ENCODE data around the gene RERGL. TPM values are rescaled to one million over a fixed set of nuclear protein-coding genes. Genes with fewer than 3 reads are reported as not detected.

RERGL gene
- total RNA-seq, 1 experiment from 2014 or later, result not detected

- Histone ChIP-seq H4K20me1 (ENCODE audit: control insufficient read depth, insufficient read depth, insufficient read length) (no peaks in the 10 kb centered on the region), H3T11ph (ENCODE audit: low read length) (no peak overlapping the region), H2BK20ac (ENCODE audit: low read depth, low read length, poor library complexity, severe bottlenecking) (no peak overlapping the region), H2BK12ac (ENCODE audit: insufficient read length, low read depth, low read length) (no peak overlapping the region), H2AK5ac (ENCODE audit: insufficient read length, low read length) (no peak overlapping the region), H2BK120ac (ENCODE audit: low read depth, low read length, poor library complexity, severe bottlenecking) (no peak overlapping the region), H3K14ac (ENCODE audit: insufficient read depth, low read length) (no peak overlapping the region), H4K8ac (replicated peaks; ENCODE audit: insufficient read length, low read depth, low read length) (no peak overlapping the region), H4K5ac (ENCODE audit: insufficient read length, low read depth, low read length) (no peak overlapping the region), H3K9me3 (ENCODE audit: control insufficient read depth, low read depth, low read length) (no peaks in the 10 kb centered on the region), H3K4me2 (ENCODE audit: insufficient read depth, insufficient read length, low read length) (no peak overlapping the region), H2AFZ (ENCODE audit: low read length) (no peak overlapping the region), H2BK5ac (ENCODE audit: insufficient read length, low read length) (no peak overlapping the region), H3K27ac (ENCODE audit: insufficient read length, low read depth, low read length) (no peak overlapping the region), H3K79me2 (ENCODE audit: insufficient read depth, low read length) (no peaks in the 10 kb centered on the region), H3K79me1 (ENCODE audit: insufficient read depth, low read depth, low read length, poor library complexity, severe bottlenecking) (no peaks in the 10 kb centered on the region), H3K27me3 (ENCODE audit: insufficient read depth, low read length) (no peaks in the 10 kb centered on the region), H3K9ac (ENCODE audit: extremely low read depth, insufficient read length, low read length) (no peak overlapping the region), H3K23me2 (ENCODE audit: insufficient read length, low read depth, low read length, poor library complexity, severe bottlenecking) (no peaks in the 10 kb centered on the region), H3K23ac (ENCODE audit: insufficient read length, low read depth, low read length) (no peak overlapping the region), H3K4me1 (ENCODE audit: insufficient read depth, low read length) (no peaks in the 10 kb centered on the region), H3K56ac (ENCODE audit: insufficient read length, low read depth, low read length) (no peak overlapping the region), H4K91ac (ENCODE audit: insufficient read length, low read depth, low read length) (no peak overlapping the region), H3K18ac (ENCODE audit: insufficient read length, low read depth, low read length) (no peak overlapping the region), H2BK15ac (ENCODE audit: low read depth, low read length) (no peak overlapping the region), H3K4ac (ENCODE audit: low read depth, low read length) (no peak overlapping the region)
- Mint-ChIP-seq H3K27ac (no peak overlapping the region), H3K27me3 (ENCODE audit: low read depth) (no peaks in the 10 kb centered on the region; the same call in 1 of the 2 replicates), H3K4me1 (no peaks in the 10 kb centered on the region), H3K4me3 (no peak overlapping the region), H3K36me3 (ENCODE audit: insufficient read depth in 1 of 3, low read depth in 3 of 3) (no peaks in the 10 kb centered on the region), H3K9me3 (no peaks in the 10 kb centered on the region)
- WGBS (ENCODE audit: extremely low coverage, insufficient read length, low lambda C conversion rate), result 100% methylated on average over 2 of the region's 7 CpGs
- no peak for TF ChIP-seq CTCF (conservative IDR thresholded peaks at IDR 0.05)
- DNase-seq, result no peak
Measured at GRCh38 chr12:18079541-18080246, 10.3 kb downstream of the RERGL start.

All from H9 (cell line).